Natural killer cell treated with Interleukin-12 subunit alpha and Interleukin-12 subunit beta and Interleukin-15 and Interleukin-18, amount 100 ng/mL, for 72 hours (primary cell): Measurements from ENCODE around the gene FAM83F. TPM values are rescaled to one million over a fixed set of nuclear protein-coding genes. Genes with fewer than 3 reads are reported as not detected.
A peak's percentile ranks its signal among the peaks of the same experiment; 100 is the strongest.
"Not testable (repeated sequence)": the region's sequence is repeated elsewhere in the genome, so short reads cannot be mapped to it uniquely, and the experiment has no call there.

Experiments used
- ATAC-seq, 2 donors: fragments of 150-1000 bp; cut with Tn5 transposase in 1 of 2; sonication (Bioruptor Pico), chemical (Tn5 transposase) in 1 of 2; 2 replicates each; pipeline ENCODE4 v1.10.0; 2021
- DNase-seq: peaks from one replicate; pipeline ENCODE4 v3.0.0; 2022; ENCODE audit warnings: low spot score
- H3K27ac Mint-ChIP-seq, 2 donors: 1 replicate in 1 of 2; 2 replicates in 1 of 2; pipeline ENCODE4 v1.8.0; 2022; ENCODE audit warnings: mixed read lengths in 2 of 2, mild to moderate bottlenecking in 1 of 2, moderate library complexity in 1 of 2
- H3K27me3 Mint-ChIP-seq, 2 donors: 1 replicate in 1 of 2; 2 replicates in 1 of 2; pipeline ENCODE4 v1.8.0; 2022; ENCODE audit warnings: mixed read lengths in 2 of 2
- H3K36me3 Mint-ChIP-seq: one replicate; pipeline ENCODE4 v1.8.0; 2022; ENCODE audit warnings: mixed read lengths
- H3K4me1 Mint-ChIP-seq, 2 donors: 1 replicate in 1 of 2; 2 replicates in 1 of 2; pipeline ENCODE4 v1.8.0; 2022; ENCODE audit warnings: low read depth in 2 of 2, mixed read lengths in 2 of 2, mild to moderate bottlenecking in 1 of 2
- H3K4me3 Mint-ChIP-seq: one replicate; pipeline ENCODE4 v1.8.0; 2022; ENCODE audit warnings: mixed read lengths
- H3K9me3 Mint-ChIP-seq: 2 replicates; pipeline ENCODE4 v1.8.0; 2022; ENCODE audit warnings: mixed read lengths
- total RNA-seq, 2 donors: library from RNA; stranded (reverse); gene quantifications; one replicate each; pipeline ENCODE4 v1.2.3, GENCODE V29; 2022

FAM83F gene
- total RNA-seq, 2 donors from 2014 or later, result 0.39 TPM; not detected in 1

GRCh38 chr22:39992088-39992826 is 2.5 kb upstream of the FAM83F start:
- ATAC-seq (no peak), DNase-seq (no peak)
- Mint-ChIP-seq H3K4me3 (no peak overlapping the region), H3K27me3 (peaks cover 34 to 38% of the 10 kb centered on the region in 2 donors), H3K27ac (no peak overlapping the region), H3K4me1 (peaks cover 5 to 15% of the 10 kb centered on the region in 2 donors), H3K36me3 (no peaks in the 10 kb centered on the region), H3K9me3 (no peaks in the 10 kb centered on the region)

GRCh38 chr22:39992894-39993293 is 1.9 kb upstream of the FAM83F start:
- H3K4me3 Mint-ChIP-seq, H3K9me3 Mint-ChIP-seq, H3K36me3 Mint-ChIP-seq, DNase-seq, ATAC-seq, H3K27ac Mint-ChIP-seq: not testable (repeated sequence)
- peaks cover 5 to 15% of the 10 kb centered on the region in 2 donors for H3K4me1 Mint-ChIP-seq
- peaks cover 37 to 38% of the 10 kb centered on the region in 2 donors for H3K27me3 Mint-ChIP-seq

GRCh38 chr22:39994041-39994565 is 651 bp upstream of the FAM83F start:
- DNase-seq, result no peak
- Mint-ChIP-seq H3K9me3 (no peaks in the 10 kb centered on the region), H3K27ac (peak overlapping the region; percentile 22 to 49), H3K36me3 (no peaks in the 10 kb centered on the region), H3K4me3 (peak overlapping the region; percentile 58), H3K27me3 (peaks cover 30 to 32% of the 10 kb centered on the region in 2 donors), H3K4me1 (peaks cover under 1 to 6% of the 10 kb centered on the region in 2 donors)
- ATAC-seq, result no peak

- no peaks in the 10 kb centered on the region for H3K9me3 Mint-ChIP-seq
- peak overlapping the region; percentile 8 for H3K4me3 Mint-ChIP-seq
- no peak overlapping the region for H3K27ac Mint-ChIP-seq
- DNase-seq, result no peak
- H3K36me3 Mint-ChIP-seq, result no peaks in the 10 kb centered on the region
- peak in 1 of 2 donors; percentile 2 for ATAC-seq
- H3K4me1 Mint-ChIP-seq, result peaks cover 0 to 6% of the 10 kb centered on the region in 2 donors
- peaks cover 27 to 31% of the 10 kb centered on the region in 2 donors for H3K27me3 Mint-ChIP-seq
Measured at GRCh38 chr22:39995393-39996252, 869 bp downstream of the FAM83F start.

- Mint-ChIP-seq H3K27me3 (peaks cover 24 to 29% of the 10 kb centered on the region in 2 donors), H3K27ac (no peak overlapping the region), H3K36me3 (no peaks in the 10 kb centered on the region), H3K4me3 (no peak overlapping the region), H3K9me3 (no peaks in the 10 kb centered on the region), H3K4me1 (peaks cover 0 to 6% of the 10 kb centered on the region in 2 donors)
- no peak for DNase-seq
- no peak for ATAC-seq
Measured at GRCh38 chr22:39996732-39997131, 2.0 kb downstream of the FAM83F start.

- H3K9me3 Mint-ChIP-seq, result no peaks in the 10 kb centered on the region
- H3K4me3 Mint-ChIP-seq, result no peak overlapping the region
- H3K27me3 Mint-ChIP-seq, result peaks cover 18 to 29% of the 10 kb centered on the region in 2 donors
- no peaks in the 10 kb centered on the region for H3K36me3 Mint-ChIP-seq
- peaks cover 0 to 6% of the 10 kb centered on the region in 2 donors for H3K4me1 Mint-ChIP-seq
- ATAC-seq (no peak), DNase-seq (no peak)
- H3K27ac Mint-ChIP-seq, result no peak overlapping the region
Measured at GRCh38 chr22:39997421-39997820, 2.7 kb downstream of the FAM83F start.

GRCh38 chr22:39997939-39998726 is 3.4 kb downstream of the FAM83F start:
- no peak overlapping the region for H3K27ac Mint-ChIP-seq
- ATAC-seq, result no peak

GRCh38 chr22:39999144-39999757 is 4.5 kb downstream of the FAM83F start:
- ATAC-seq (no peak), DNase-seq (peak; percentile 54)
- no peaks in the 10 kb centered on the region for H3K36me3 Mint-ChIP-seq
- H3K27ac Mint-ChIP-seq, result peak overlapping the region in 1 of 2 donors; percentile 12
- H3K4me3 Mint-ChIP-seq, result no peak overlapping the region
- H3K27me3 Mint-ChIP-seq, result peaks cover 0 to 16% of the 10 kb centered on the region in 2 donors
- H3K4me1 Mint-ChIP-seq, result no peaks in the 10 kb centered on the region
- H3K9me3 Mint-ChIP-seq, result no peaks in the 10 kb centered on the region

More at GRCh38 chr22:39997939-39998726, 3.4 kb downstream of the FAM83F start:
- peak; percentile 44 for DNase-seq
- peaks cover 0 to 6% of the 10 kb centered on the region in 2 donors for H3K4me1 Mint-ChIP-seq
- no peak overlapping the region for H3K4me3 Mint-ChIP-seq
- H3K36me3 Mint-ChIP-seq, result no peaks in the 10 kb centered on the region
- H3K9me3 Mint-ChIP-seq, result no peaks in the 10 kb centered on the region
- H3K27me3 Mint-ChIP-seq, result peaks cover 11 to 24% of the 10 kb centered on the region in 2 donors

- Mint-ChIP-seq H3K4me3 (no peak overlapping the region), H3K9me3 (no peaks in the 10 kb centered on the region), H3K36me3 (no peaks in the 10 kb centered on the region), H3K4me1 (no peaks in the 10 kb centered on the region), H3K27ac (peak overlapping the region in 1 of 2 donors; percentile 12), H3K27me3 (peaks cover 0 to 16% of the 10 kb centered on the region in 2 donors)
- DNase-seq (peak; percentile 20), ATAC-seq (no peak)
Measured at GRCh38 chr22:40000171-40000570, 5.4 kb downstream of the FAM83F start.

GRCh38 chr22:40001106-40001505 is 6.4 kb downstream of the FAM83F start:
- ATAC-seq, result no peak
- no peaks in the 10 kb centered on the region for H3K36me3 Mint-ChIP-seq
- peaks cover 0 to 16% of the 10 kb centered on the region in 2 donors for H3K27me3 Mint-ChIP-seq
- H3K9me3 Mint-ChIP-seq, result no peaks in the 10 kb centered on the region
- H3K4me3 Mint-ChIP-seq, result no peak overlapping the region
- DNase-seq, result peak; percentile 44
- H3K27ac Mint-ChIP-seq, result no peak overlapping the region
- H3K4me1 Mint-ChIP-seq, result no peaks in the 10 kb centered on the region

GRCh38 chr22:40001800-40002577 is 7.2 kb downstream of the FAM83F start:
- no peaks in the 10 kb centered on the region for H3K4me1 Mint-ChIP-seq
- ATAC-seq (no peak), DNase-seq (peak; percentile 54)
- no peak overlapping the region for H3K27ac Mint-ChIP-seq
- no peaks in the 10 kb centered on the region for H3K9me3 Mint-ChIP-seq
- H3K27me3 Mint-ChIP-seq, result peaks cover 0 to 9% of the 10 kb centered on the region in 2 donors
- H3K4me3 Mint-ChIP-seq, result no peak overlapping the region
- no peaks in the 10 kb centered on the region for H3K36me3 Mint-ChIP-seq

- peak; percentile 60 for DNase-seq
- no peaks in the 10 kb centered on the region for H3K9me3 Mint-ChIP-seq
- no peaks in the 10 kb centered on the region for H3K36me3 Mint-ChIP-seq
- peaks cover 4 to 5% of the 10 kb centered on the region in 2 donors for H3K4me1 Mint-ChIP-seq
- ATAC-seq, result no peak
- peaks cover 9 to 12% of the 10 kb centered on the region in 2 donors for H3K27me3 Mint-ChIP-seq
- no peak overlapping the region for H3K27ac Mint-ChIP-seq
- no peak overlapping the region for H3K4me3 Mint-ChIP-seq
Measured at GRCh38 chr22:40002935-40003715, 8.4 kb downstream of the FAM83F start.
